NCI-H2196 treated with DMSO at 0.1 percent for 48 hours (cell line): ENCODE measurements around the gene SEC61B.

Experiments
- DNase-seq: peaks from one replicate; lab custom pipeline; 2025; ENCODE audit not compliant: unreplicated experiment; lab: John Stamatoyannopoulos, UW

SEC61B gene

DNA sequence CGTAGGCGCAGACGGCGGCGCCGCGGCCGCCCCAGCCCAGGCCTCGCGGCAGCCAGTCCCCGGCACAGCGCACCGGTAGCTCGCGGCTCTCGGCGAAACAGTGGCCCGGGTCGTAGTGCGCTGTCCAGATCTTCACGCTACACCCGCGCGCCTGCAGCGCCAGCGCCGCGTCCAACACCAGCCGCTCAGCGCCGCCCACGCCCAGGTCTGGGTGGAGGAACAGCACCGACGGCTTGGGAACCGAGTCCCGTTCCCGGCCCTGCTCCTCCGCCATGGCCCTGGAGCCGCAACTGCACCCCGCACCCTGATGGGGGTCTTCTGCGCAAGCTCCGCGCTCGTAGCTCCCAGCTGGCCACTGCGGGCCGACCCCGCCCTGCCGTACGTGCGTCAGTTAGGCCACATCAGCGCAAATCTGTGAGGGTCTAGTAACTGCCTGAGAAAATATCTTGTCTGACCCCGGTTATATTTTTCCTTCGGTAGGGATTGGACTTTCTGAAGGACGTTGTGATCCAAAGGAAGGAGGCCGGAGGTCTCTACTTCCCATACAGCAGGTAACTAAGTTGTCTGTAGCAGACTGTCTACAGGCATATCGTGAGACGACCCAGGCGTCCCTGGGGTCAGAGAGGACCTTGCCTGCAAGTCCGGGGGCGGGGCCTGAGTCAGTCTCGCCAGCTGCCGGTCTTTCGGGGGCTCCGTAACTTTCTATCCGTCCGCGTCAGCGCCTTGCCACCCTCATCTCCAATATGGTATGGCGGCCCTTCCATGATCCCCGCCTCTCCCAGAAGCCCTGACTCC, at the start of gene SEC61B, which contains the start of gene ALG2:
Gene SEC61B (plus strand): TSS at position 662 of the 795 bp plus-strand sequence. CDS start 82 bp downstream, at position 744.
Gene ALG2 (minus strand): TSS at position 322 of the 795 bp plus-strand sequence. CDS start 48 bp downstream, at position 274.
- peak; percentile 80 for DNase-seq

- DNase-seq, result no peak
Measured at GRCh38 chr9:99173570-99174504, 48.2 kb upstream of the SEC61B start.

GRCh38 chr9:99176527-99177013, 45.5 kb upstream of the SEC61B start:
- no peak for DNase-seq

GRCh38 chr9:99177576-99178366, 44.3 kb upstream of the SEC61B start:
- DNase-seq, result no peak

DNA sequence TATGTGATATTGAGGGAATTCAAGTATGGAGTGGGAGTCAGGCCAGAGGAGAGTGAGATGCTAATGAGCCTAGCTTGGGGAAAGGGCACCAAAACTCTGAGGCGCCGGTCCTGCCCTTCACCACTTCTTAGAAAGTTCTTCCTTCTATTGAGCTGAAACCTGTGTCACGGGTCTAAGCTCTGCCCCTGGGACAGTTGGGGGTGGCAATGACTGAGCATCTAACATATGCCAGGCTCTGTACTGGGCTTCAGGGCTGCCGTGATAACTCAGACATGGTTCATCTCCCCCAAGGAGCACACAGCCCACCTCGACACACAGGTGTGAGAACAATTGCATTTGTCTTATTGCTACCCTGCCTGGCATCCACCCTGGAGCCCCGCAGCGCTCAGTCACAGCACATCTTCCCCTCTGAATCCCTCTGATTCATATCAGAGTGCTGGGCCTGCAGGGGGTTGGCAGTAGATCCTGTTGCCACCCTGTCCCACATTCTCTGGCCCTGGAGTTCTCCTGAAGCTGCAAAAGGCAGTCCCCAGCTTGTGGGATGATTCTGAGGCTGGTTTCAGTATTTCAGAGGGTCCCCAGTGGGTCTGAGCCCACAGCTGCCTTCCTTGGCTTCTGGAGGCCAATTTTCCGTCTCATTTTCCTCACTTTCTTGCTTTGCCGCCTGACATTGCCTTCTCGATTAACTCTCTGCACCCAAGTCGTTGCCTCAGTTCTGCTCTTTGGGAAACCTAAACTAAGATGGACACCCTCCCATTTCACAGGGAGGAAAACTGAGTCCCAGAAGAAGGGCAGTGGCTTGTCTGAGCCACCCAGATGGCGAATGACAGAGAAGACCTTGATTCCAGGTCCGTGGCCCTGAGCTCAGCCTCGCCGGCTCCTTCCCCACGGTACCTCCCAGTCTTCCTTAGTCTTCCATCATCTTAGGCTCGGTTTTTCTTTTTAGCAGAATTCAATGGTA, 42.9 kb upstream of the SEC61B start:
- DNase-seq, result no peak

DNA sequence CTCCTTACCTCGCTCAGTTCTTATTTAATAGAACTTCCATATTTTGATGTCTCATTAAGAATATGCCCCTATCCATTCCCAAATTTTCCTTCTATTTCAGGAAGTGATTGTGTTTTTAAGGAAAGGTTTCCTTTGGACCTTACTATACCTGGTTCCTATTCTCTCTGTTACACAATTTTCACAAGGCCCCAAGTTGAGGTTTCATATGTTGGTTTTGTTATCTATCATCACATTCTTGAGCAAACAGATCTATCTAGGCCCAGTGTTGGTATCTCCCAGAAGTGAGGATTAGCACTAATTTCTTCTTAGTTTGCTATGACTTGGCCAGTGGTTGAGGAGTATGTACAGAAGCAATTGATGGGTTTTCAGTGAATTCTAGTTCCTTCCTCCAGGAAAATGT, 41.9 kb upstream of the SEC61B start:
- DNase-seq, result no peak

GRCh38 chr9:99180662-99181061, 41.4 kb upstream of the SEC61B start:
- DNase-seq, result no peak

- DNase-seq, result no peak
Measured at GRCh38 chr9:99181206-99181605, 40.9 kb upstream of the SEC61B start.

DNA sequence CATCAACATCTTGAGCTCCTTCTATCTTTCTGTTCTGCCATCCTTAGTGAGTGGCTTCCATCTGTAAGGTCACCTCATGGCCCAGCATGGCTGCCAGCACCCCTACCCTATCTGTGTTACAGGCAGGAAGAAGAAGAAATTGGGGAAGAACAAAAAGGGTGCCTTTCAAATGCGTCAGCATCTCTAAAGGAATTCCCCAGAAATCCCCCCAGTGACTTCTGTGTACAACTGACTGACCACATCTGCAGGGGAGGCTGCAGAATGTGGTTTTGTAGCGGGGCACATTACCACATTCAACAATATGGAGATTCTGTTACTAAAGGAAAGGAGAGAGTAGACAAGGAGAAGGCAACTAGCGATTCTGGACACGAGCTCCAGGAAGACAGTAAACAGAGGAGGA, 40.5 kb upstream of the SEC61B start:
- no peak for DNase-seq

GRCh38 chr9:99182356-99182755, 39.7 kb upstream of the SEC61B start:
- DNase-seq, result no peak

GRCh38 chr9:99183616-99184015, 38.5 kb upstream of the SEC61B start:
- no peak for DNase-seq

DNA sequence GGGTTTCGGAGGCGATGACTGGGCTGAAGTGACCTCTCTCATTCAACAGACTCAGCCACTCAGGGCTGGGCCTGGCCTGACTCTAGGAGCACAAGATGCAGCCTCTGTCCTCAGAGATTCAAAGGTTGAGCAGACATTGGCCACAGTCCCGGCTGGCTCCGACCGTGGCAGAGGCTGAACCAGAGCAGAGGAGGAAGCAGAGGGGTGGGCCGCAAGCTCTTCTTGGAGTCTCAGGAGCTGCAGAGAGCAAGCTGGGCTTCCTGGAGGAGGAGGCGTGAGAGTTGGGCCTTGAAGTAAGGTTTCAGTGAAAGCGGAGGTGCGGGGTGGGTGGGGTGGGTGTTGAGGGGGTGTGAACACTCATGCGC, 38.0 kb upstream of the SEC61B start:
- no peak for DNase-seq

DNA sequence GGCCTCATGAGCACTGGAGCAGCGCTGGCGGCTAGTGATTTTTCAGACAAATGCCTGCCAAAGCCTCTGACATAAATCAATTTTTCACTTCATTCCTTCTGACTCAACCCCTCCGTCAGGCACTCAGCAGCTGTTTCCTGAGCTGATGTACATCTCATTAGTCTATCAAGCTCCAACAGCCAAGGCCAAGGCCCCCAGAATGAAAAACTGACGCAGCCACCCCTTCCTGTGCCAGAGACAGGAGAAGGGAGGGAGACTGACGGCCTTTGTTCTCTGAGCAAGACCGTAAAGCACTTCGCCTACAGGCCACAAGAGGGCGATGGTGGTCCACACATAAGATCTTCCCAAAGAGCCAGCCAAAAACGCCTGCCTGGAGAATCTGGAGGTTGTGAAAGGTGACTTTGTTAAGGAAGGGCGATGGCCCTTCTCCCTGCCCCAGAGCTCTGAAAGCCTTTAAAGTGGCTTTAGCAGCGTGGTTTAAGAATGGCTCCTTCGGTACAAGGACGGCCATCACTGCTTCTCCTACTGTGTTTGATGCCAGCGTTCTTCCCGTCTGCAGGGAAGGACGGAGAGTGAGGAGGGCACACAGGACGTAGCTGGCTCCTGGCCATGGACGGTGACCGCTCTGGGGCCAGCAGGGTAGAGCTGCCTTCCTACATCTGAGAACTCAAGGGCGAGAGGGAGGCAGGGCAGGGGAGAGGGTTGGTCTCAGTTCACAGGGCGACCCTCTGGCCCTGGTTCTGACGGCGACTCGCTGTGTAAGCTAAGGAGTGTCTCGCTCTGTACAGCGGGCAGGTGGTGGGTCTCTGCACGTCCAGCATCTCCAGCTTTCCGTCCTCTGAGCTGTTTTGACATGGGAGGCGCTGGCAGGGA, 37.4 kb upstream of the SEC61B start:
- peak; percentile 79 for DNase-seq

GRCh38 chr9:99185348-99185632, 36.8 kb upstream of the SEC61B start:
- DNase-seq, result no peak

GRCh38 chr9:99185934-99186333, 36.1 kb upstream of the SEC61B start:
- DNase-seq, result no peak

DNA sequence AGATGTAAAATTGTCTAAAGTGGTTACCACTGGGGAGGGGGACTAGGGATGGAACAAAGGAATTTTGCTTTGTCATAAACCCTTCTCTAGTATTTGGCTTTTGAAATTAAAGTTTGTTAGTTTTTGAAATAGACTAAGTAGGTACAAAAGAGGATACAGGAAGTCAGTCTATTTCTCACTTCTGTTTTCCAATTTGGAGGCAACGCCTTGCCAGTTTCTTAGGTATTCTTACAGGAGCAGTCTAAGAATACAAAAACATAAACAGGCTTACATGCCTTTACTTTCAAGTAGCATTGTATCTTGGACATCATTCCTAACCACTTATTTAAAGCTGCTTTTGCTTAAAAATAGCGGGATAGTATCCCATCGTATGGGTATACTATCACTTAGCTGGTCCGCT, 34.8 kb upstream of the SEC61B start:
- DNase-seq, result no peak

DNA sequence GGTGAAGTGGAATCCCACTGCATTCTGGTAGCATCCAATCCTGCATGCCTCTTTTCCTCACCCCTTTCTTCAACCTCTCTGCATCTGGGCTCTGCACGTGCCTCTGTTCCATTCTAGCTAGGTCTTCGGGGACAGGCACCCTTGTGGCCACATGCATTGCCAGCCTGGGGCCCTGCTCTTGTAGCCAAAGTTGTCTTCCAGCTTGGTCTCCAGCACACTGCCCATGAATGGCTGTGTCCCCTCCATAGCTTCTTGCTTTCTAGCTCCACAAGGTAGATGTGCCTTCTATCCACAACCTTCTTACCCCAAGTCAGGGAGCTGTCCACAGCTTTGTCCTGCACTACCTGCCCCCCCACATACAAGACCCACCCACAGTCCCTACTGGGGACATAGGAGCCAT, 32.9 kb upstream of the SEC61B start:
- DNase-seq, result no peak

- no peak for DNase-seq
Measured at GRCh38 chr9:99189887-99190596, 32.0 kb upstream of the SEC61B start.
